Endothelial cell of umbilical vein (primary cell): ENCODE results near the gene TSHB. TPM values are rescaled to one million over a fixed set of nuclear protein-coding genes. Genes with fewer than 3 reads are reported as not detected.

ENCODE experiments used
- BruUV-seq: library from RNA; stranded (reverse); fragments of 400-500 nt; replicated peaks from 2 replicates; lab custom pipeline; 2021; lab: Mats Ljungman, UMichigan
- CTCF ChIA-PET: fragments of 300-600, 350-600 bp; sonication (Branson Sonifier 250); formaldehyde crosslinking; loops from one replicate; lab custom pipeline; 2021; ENCODE audit warnings: antibody characterized with exemption, inconsistent platforms; lab: Charles Lee
- POLR2A ChIA-PET: fragments of 300-600, 350-600 bp; sonication (Branson Sonifier 250); formaldehyde crosslinking; loops from one replicate; lab custom pipeline; 2021; ENCODE audit warnings: antibody characterized with exemption, inconsistent platforms; lab: Charles Lee
- DNase-seq: peaks from one replicate; pipeline ENCODE4 v3.0.0-alpha.2; 2011; ENCODE audit warnings: low read depth, low spot score
- FAIRE-seq: peaks from 2 replicates; lab custom pipeline; 2011; peaks lifted over from hg19 to GRCh38; lab: Jason Lieb, UNC
- H2AFZ ChIP-seq: 2 replicates; pipeline ENCODE4 v1.6.0; 2012; ENCODE audit warnings: low read depth, low read length, control low read depth, inconsistent platforms
- H3K27ac ChIP-seq: 2 replicates; pipeline ENCODE4 v1.5.1; 2011; ENCODE audit warnings: low read depth, mild to moderate bottlenecking, control low read depth, low read length, moderate library complexity; ENCODE audit not compliant: insufficient read depth
- H3K27me3 ChIP-seq, 2 experiments: 2 replicates each; pipeline versions ENCODE4 v1.6.0 to v1.6.1; 2011; ENCODE audit warnings: low read length in 2 of 2, mixed read lengths in 1 of 2; ENCODE audit not compliant: control insufficient read depth in 2 of 2, insufficient read depth in 2 of 2
- H3K36me3 ChIP-seq, 2 experiments: 2 replicates in 1 of 2; 3 replicates in 1 of 2; pipeline ENCODE4 v1.5.1; 2011; ENCODE audit warnings: low read length in 2 of 2, mild to moderate bottlenecking in 1 of 2, moderate library complexity in 1 of 2; ENCODE audit not compliant: control insufficient read depth in 2 of 2, insufficient read depth in 2 of 2; ENCODE audit errors: extremely low read depth in 1 of 2
- H3K4me1 ChIP-seq: 3 replicates; pipeline ENCODE4 v1.5.1; 2011; ENCODE audit warnings: mild to moderate bottlenecking, low read length; ENCODE audit not compliant: control insufficient read depth, insufficient read depth; ENCODE audit errors: extremely low read depth
- H3K4me2 ChIP-seq: 2 replicates; pipeline ENCODE4 v1.6.1; 2011; ENCODE audit warnings: low read length, control low read depth, mixed read lengths; ENCODE audit not compliant: insufficient read depth
- H3K4me3 ChIP-seq, 3 experiments: fragments of 200-600 bp in 1 of 3; sonication (generic), shearing (Covaris generic) in 1 of 3; replicated peaks in 1 of 3; 2 replicates each; pipeline ENCODE4 v1.5.1; 2011 to 2016; ENCODE audit warnings: control low read depth in 3 of 3, low read length in 3 of 3, mild to moderate bottlenecking in 2 of 3, inconsistent platforms in 1 of 3, low read depth in 1 of 3, moderate library complexity in 1 of 3; ENCODE audit not compliant: insufficient read depth in 1 of 3
- H3K79me2 ChIP-seq: 2 replicates; pipeline ENCODE4 v1.6.0; 2012; ENCODE audit warnings: low read length, inconsistent platforms; ENCODE audit not compliant: control insufficient read depth, insufficient read depth
- H3K9ac ChIP-seq: replicated peaks from 2 replicates; pipeline ENCODE3; 2011; ENCODE audit warnings: low read length, control low read depth; ENCODE audit not compliant: insufficient read depth; ENCODE audit errors: extremely low read depth
- H3K9me1 ChIP-seq: replicated peaks from 3 replicates; pipeline ENCODE4 v1.6.0; 2011; ENCODE audit warnings: mild to moderate bottlenecking, low read length; ENCODE audit not compliant: control insufficient read depth, insufficient read depth; ENCODE audit errors: extremely low read depth
- H3K9me3 ChIP-seq: replicated peaks from 2 replicates; pipeline ENCODE4 v1.5.1; 2012; ENCODE audit warnings: low read length, inconsistent platforms; ENCODE audit not compliant: control insufficient read depth, insufficient read depth
- H4K20me1 ChIP-seq: replicated peaks from 2 replicates; pipeline ENCODE3; 2011; ENCODE audit warnings: mild to moderate bottlenecking, low read length; ENCODE audit not compliant: control insufficient read depth, insufficient read depth; ENCODE audit errors: extremely low read depth
- EZH2 ChIP-seq: IDR thresholded peaks from 2 replicates; pipeline ENCODE4 v1.6.1; 2012; ENCODE audit warnings: borderline replicate concordance, low read depth, mild to moderate bottlenecking, moderate library complexity, low read length, inconsistent platforms; ENCODE audit not compliant: severe bottlenecking
- FOS ChIP-seq: IDR thresholded peaks from 2 replicates; pipeline ENCODE4 v1.6.1; 2011; ENCODE audit warnings: mild to moderate bottlenecking, low read length, moderate library complexity, borderline replicate concordance; ENCODE audit not compliant: insufficient read depth
- GATA2 ChIP-seq: IDR thresholded peaks from 2 replicates; pipeline ENCODE4 v1.7.0; 2011; ENCODE audit warnings: low read depth, mild to moderate bottlenecking, moderate library complexity, mixed read lengths, low read length; ENCODE audit not compliant: insufficient read length, insufficient read depth
- JUN ChIP-seq: IDR thresholded peaks from 2 replicates; pipeline ENCODE4 v1.6.1; 2011; ENCODE audit warnings: borderline replicate concordance, low read depth; ENCODE audit not compliant: insufficient read length, insufficient read depth
- MYC ChIP-seq: IDR thresholded peaks from one replicate; pipeline ENCODE4 v1.6.1; 2011; ENCODE audit warnings: mild to moderate bottlenecking, low read depth, low read length
- POLR2A ChIP-seq: IDR thresholded peaks from 2 replicates; pipeline ENCODE4 v1.6.1; 2012; ENCODE audit warnings: low read depth, mild to moderate bottlenecking, control low read depth, low read length
- POLR2AphosphoS5 ChIP-seq: IDR thresholded peaks from 2 replicates; pipeline ENCODE4 v1.6.1; 2012; ENCODE audit warnings: low read depth, mild to moderate bottlenecking, control low read depth, low read length, moderate library complexity; ENCODE audit not compliant: insufficient read depth
- dilution Hi-C: fragments of 300-500 bp; cut with MboI; formaldehyde crosslinking; loops from one replicate; pipeline ENCODE4 v1.15.0; 2019; ENCODE audit warnings: low sequenced_read_pairs; ENCODE audit not compliant: extremely low pct_ligation_motif_present
- intact Hi-C: fragments of 100-400 bp; cut with micrococcal nuclease; formaldehyde crosslinking; loops from one replicate; pipeline ENCODE4 v1.10.0; 2022
- polyA plus RNA-seq, 4 experiments: library from polyadenylated mRNA; depleted of rRNA in 3 of 4; stranded (reverse) in 3 of 4; unstranded in 1 of 4; fragments of >200 nt; gene quantifications; 2 replicates each; pipeline versions ENCODE4 v1.2.1 to v1.2.3, GENCODE V29; 2011 to 2012; ENCODE audit warnings: missing spikeins in 1 of 4
- total RNA-seq: library from RNA; stranded (reverse); gene quantifications from 2 replicates; pipeline ENCODE4 v1.2.3, GENCODE V29; 2021
- TF ChIP-seq, protein P1 (sequence below): IDR thresholded peaks from 2 replicates; pipeline ENCODE4 v1.6.1; 2011; ENCODE audit not compliant: insufficient read depth, insufficient read length
- TF ChIP-seq, protein P2 (sequence below), 2 donors: IDR thresholded peaks; 1 replicate in 1 of 2; 2 replicates in 1 of 2; pipeline ENCODE4 v1.5.1; 2011; ENCODE audit warnings: low read length in 2 of 2, mild to moderate bottlenecking in 2 of 2, moderate library complexity in 2 of 2, control low read depth in 1 of 2, inconsistent platforms in 1 of 2, low read depth in 1 of 2; ENCODE audit not compliant: insufficient read depth in 1 of 2; ENCODE audit errors: extremely low read depth in 1 of 2

The TSHB gene
- total and polyA plus RNA-seq, 2 donors (not counting 3 experiments of a cell fraction or from before 2014, with no cell fraction given) = not detected

DNA sequence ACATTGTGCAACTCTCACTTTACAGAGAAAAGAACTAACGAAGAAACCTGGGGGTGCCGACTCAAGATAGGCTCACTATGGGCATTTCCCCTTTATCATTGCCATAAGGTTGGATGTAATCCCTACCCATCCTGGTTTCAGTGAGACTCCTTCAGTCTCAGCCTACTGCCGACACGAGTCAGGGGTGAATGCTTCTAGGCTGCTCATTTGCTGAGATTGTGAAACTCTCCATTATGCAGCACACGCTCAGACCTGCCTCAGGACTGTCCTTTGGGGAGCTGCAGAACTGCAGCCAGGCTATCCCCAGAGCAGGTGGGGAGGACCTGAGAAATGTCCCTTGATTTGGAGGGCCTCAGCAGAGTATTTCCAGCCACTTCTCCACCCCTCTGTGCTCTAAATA is 22.2 kb downstream of the TSHB start:
- POLR2A ChIA-PET = no interaction called here
- TF ChIP-seq POLR2AphosphoS5 = no peak
- TF ChIP-seq GATA2 = no peak
- TF ChIP-seq JUN = no peak
- TF ChIP-seq, protein P1, sequence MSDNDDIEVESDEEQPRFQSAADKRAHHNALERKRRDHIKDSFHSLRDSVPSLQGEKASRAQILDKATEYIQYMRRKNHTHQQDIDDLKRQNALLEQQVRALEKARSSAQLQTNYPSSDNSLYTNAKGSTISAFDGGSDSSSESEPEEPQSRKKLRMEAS = no peak
- no peak for TF ChIP-seq POLR2A
- TF ChIP-seq, protein P2, sequence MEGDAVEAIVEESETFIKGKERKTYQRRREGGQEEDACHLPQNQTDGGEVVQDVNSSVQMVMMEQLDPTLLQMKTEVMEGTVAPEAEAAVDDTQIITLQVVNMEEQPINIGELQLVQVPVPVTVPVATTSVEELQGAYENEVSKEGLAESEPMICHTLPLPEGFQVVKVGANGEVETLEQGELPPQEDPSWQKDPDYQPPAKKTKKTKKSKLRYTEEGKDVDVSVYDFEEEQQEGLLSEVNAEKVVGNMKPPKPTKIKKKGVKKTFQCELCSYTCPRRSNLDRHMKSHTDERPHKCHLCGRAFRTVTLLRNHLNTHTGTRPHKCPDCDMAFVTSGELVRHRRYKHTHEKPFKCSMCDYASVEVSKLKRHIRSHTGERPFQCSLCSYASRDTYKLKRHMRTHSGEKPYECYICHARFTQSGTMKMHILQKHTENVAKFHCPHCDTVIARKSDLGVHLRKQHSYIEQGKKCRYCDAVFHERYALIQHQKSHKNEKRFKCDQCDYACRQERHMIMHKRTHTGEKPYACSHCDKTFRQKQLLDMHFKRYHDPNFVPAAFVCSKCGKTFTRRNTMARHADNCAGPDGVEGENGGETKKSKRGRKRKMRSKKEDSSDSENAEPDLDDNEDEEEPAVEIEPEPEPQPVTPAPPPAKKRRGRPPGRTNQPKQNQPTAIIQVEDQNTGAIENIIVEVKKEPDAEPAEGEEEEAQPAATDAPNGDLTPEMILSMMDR (IDR thresholded peaks at IDR 0.05; ENCODE audit: extremely low read depth in 1 of 2, insufficient read depth in 1 of 2, low read depth in 1 of 2, low read length in 2 of 2) = no peak
- TF ChIP-seq FOS = no peak
- no peak for TF ChIP-seq MYC
- no peak for TF ChIP-seq EZH2
- BruUV-seq = no TSS peak

More for the DNA sequence above, 22.2 kb downstream of the TSHB start:
- no peaks in the 10 kb centered on the region for H3K27me3 ChIP-seq
- H3K79me2 ChIP-seq = no peaks in the 10 kb centered on the region
- H3K9me1 ChIP-seq = no peaks in the 10 kb centered on the region
- no peaks in the 10 kb centered on the region for H3K36me3 ChIP-seq
- no peaks in the 10 kb centered on the region for H4K20me1 ChIP-seq
- H3K4me2 ChIP-seq = no peak overlapping the region
- FAIRE-seq (no peak), DNase-seq (no peak)
- no peak overlapping the region for H2AFZ ChIP-seq
- H3K4me3 ChIP-seq = no peak overlapping the region
- no peaks in the 10 kb centered on the region for H3K4me1 ChIP-seq
- H3K9me3 ChIP-seq = no peaks in the 10 kb centered on the region
- dilution Hi-C loops = no loop called here
- no peak overlapping the region for H3K27ac ChIP-seq
- intact Hi-C loops = loop anchor here (1.0 kb wide), 1 partner anchor 73 kb away; no protein-coding TSS in a partner anchor
- no peak overlapping the region for H3K9ac ChIP-seq
- CTCF ChIA-PET = interaction anchor here (1.3 to 3.0 kb wide), 7 partner anchors 10 to 61 kb away, joined by 3 to 23 read pairs (median 6); no protein-coding TSS in a partner anchor
